Left forelimb (tissue), 1 donor: ENCODE data around the gene PEPD.
A peak's percentile ranks its signal among the peaks of the same experiment; 100 is the strongest.

ENCODE experiments used
- DNase-seq: peaks from one replicate; pipeline ENCODE4 v3.0.0-alpha.2; 2018; ENCODE audit warnings: low spot score

Gene PEPD

DNA sequence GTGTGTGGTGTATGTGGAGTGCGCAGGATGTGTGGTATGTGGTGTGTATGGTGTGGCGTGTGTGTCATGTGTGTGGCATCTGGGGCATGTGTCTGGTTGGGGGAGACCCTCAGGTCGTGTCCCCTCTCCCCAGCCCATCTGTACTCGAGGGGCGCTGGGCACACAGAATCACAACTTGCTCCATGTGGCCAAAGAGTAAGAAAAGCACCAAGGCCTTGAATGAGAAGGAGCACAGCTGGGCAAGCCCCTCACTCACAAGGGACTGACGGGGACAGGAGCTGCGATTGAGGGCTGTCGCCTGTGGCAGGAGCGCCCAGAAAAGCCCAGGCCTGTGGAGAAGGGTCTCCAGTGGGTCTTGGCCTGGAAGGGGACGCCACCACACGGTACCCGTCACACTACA, 62.8 kb downstream of the PEPD start:
- peak; percentile 40 for DNase-seq

DNA sequence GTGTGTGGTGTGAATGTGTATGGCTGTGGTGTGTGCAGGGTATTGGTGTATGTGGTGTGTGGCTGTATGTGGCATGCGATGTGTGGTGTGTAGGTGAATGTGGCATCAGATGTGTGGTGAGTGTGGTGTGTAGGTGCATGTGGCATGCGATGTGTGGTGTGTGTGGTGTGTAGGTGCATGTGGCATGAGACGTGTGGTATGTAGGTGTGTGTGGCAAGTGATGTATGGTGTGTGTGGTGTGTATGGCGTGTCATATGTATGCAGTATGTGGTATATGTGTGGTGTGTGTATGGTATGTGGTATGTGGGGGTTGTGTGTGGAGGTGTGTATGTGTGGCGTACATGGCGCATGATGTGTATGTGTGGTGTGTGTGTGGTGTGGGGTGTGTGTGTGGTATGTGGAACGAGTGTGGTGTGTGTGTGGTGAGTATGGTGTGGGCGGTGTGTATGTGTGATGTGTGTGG, 63.4 kb downstream of the PEPD start:
- peak; percentile 26 for DNase-seq

DNA sequence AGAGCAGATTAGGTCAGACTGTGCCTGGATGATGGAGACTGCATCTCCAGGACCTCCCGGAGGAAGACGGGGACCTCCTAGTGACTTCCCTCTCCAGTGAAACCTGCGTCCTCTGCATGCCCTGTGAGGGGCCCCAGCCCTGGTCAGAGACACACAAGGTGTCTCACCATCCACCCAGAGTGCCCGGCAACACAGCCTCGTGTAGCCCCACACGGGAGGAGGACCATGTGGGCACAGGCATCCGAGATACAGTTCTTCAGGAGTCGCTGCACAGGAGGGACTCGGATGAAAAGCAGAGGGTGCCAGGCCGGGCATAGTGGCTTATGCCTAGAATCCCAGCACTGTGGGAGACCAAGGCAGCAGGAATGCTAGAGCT, 64.8 kb downstream of the PEPD start:
- no peak for DNase-seq

DNA sequence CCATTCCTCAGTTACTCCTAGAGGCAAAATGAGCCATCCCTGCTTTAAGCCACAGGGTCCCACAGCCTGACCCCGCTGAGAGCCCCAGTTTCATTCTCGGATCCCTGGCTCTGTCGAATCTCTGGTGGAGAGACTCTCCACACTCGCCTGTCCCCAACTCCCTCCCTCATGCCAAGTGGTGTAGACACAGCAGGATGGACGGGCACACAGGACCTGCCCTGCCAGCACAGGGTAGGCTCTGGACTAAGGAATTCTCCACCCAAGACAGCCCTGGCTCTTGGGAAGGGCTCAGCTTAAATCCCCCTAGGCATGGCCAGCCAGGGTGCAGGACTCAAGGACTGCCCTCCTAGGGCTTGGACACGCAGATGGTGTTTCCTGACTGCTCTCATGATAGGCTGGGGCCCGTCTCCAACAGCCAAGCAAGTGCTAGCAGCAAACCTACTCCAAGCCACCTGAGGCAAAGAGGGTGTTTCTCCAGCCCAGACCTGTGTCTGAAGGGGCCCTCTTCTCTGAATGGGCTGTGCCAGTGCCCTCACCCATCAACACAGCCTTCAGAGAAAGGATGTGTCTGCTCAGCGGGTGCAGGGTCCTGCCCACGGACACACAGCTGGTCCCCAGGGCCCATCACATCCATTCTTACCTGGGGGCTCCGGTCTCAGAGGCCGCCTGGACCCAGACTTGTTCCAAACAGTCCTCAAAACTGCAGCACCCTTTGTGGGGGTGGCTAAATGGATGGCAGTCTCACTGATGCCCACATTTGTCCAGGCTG, 65.3 kb downstream of the PEPD start:
- peak; percentile 38 for DNase-seq

DNA sequence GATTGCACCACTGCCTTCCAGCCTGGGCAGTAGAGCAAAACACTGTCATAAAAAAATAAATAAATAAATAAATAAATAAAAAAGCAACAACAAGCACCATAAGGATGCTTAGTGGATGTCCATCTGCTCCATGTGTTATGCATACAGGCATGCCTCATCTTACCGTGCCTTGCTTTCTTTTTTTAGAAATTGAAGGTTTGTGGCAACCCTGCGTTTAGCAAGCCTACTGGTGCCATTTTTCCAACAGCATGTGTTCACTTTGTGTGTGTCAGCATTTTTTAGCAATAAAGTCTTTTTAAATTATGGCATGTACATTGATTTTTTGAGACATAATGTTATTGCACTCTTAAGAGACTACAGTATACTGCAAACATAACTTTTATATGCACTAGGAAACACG, 68.3 kb downstream of the PEPD start:
- DNase-seq, result no peak

DNA sequence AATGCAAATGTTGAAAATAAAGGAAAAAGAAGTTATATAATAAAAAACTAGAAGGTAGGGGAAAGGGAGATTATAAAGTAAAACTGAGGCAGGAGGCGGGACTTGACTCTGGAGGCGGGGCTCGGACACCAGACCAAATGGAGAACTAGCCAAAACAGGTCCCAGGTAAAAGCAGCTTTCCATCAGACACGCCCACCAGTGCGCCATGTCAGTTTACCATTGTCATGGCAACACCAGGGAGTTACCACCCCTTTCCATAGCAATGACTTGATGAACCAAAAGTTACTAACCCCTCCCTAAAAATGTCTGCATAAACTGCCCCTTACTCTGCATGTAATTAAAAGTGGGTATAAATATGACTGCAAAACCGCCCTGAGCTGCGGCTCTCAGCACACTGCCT, 70.9 kb downstream of the PEPD start:
- no peak for DNase-seq

DNA sequence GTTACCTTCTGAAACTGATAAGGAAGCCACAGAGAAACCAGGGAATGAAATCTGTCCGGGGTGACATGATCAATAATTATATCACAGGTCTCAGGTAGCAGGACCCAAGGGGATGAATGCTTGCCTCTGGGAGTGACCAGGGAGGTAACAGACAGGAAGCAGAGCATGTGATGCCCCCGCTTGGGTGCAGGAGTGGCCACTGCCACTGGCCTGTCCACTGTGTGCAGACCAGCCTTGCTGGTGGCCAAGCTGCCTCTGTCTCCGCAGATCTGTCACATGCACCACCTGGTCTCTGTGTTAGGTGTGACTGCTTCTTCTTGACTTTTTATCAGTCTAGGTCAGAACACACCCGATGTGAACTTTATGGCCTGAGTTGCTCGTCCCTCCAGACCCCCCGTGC, 71.8 kb downstream of the PEPD start:
- DNase-seq, result no peak

DNA sequence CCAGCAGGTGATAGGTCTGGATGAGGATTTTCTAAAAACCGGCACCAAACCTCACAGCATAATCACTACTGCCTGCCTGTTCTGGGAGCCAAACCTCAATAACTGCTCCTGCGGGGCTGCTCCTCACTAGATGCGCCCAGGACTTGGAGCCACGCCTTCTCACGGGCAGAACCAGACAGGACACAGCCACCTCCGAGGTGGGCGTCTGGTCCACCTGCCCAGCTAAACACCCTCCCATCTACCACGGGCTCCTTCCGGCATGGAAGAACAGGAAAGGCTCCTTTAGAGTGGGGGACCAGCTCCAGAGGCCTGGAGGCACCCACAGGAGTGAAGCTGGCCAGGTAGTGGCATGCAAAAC, 73.5 kb downstream of the PEPD start:
- no peak for DNase-seq

- DNase-seq, result no peak
These were observed 74.0 kb downstream of the PEPD start for GRCh38 chr19:33447336-33448158.

DNA sequence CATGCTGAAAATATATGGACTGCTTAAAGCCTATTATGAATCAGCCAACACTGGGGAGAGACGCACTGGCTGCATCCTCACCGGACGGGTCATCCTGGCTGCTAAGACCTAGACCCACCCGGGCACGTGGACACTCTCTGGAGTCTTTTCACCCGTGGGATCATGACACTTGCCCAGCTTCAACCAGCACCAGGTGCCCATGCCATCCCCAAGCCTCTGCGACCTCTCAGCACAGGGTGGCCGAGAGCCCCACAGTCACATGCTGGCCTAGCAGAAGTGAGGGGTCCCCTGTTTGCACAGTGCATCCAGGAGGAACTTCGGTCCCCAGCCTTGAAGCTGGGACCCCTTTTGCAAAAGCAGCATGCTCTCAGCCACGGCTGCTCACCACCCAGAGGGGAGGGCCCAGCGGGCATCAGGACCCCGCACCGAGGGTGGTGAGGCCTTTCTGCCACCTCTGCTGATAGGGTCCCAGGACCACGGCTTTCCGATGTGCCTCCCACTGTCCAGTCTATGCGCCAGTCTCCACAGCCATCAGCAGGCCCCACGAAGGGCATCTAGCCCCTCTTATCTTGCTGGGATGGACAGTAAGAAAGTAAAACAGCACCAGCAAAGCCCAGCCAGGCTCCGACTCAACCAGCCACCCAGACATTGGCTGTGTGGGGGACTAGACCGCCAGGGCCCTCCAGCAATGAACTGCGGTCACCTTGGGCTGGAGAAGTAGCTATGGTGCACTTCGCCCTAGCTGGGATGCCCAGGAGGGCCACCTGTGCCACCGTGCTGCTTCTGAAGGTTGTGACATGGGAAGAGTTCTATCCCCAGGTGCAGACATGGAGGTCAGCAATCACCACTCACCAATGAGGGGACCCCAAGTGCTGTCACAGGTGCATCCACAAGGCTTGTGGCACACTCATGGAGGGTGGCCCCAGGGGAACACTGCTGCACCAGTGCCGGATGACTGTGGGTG, 75.0 kb downstream of the PEPD start:
- DNase-seq, result no peak

DNA sequence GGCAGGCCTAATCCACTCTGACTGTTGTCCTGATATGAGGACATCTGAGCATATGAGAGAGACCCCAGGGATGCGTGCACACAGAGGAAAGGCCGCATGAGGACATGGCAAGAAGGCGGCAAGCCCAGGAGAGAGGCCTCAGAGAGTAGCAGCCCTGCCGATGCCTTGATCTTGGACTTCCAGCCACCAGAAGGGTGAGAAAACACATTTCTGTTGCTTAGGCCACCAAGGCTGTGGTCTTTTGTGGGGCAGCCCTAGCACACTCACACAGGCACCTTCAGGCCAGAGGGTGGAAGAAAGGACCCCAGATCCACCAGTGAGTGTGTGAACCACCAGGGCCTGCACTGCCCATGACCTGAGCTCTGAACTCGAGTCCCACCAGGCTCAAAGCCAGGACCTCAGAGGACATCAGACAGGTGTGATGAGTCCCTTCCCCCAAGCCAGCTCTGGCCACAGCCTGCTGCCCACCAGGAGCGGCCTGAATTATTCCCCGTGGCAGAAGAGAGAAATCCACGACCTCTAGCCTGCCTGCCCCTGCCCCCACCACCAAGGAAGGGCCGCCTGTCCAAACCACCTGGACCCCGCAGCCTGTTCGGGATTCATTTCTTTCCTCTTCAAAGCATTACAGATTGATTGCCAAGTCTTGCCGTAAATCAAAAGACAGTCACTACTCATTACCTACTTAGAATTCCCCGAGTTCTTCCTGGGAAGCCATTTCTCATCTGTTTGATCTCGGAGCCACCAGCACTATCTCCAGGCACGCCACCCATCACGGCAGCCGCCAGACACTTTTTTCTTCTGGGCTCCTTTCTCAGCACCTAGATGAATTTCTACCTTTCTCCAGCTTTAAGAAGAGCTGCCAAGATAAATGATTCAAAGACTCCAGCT, 75.9 kb downstream of the PEPD start:
- DNase-seq, result no peak

DNA sequence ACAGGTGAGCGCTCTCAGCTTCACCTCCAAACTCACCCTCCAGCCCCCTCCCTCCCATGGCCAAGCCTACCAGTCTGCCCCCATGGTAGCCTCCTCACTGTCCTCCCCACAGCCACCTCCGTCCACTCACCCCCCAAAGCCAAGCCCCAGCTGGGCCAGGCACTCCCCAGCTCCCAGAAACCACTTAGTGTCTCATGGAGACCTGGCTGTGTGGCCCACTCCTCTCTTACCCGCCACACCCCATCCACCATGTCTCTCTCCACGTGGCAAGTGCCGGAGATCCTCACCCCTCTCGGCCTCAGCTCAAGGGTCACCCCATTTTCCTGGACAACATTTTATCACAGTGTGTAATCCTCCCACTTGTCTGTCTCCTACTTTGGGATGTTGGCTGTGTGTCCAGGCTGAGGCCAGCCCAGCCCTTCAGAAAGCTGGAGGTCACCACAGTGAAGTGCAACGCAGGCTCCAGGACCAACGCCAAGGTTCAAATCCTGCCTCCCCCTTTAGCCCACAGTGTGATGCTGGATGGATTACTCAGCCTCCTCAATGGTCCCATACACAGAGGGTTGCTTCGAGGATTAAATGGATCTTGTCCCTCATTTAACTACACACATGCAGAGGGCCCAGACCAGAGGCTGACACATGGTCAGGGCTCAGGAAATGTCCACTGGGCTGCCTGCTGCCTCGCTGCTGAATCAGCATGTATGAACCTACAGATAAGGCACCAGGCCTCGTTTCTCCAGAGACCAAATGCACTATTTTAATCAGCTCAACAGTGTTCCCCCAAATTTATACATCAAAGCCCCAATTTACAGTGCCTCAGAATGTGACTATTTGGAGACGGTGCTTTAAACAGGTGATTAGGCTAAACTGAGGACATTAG, 76.8 kb downstream of the PEPD start:
- DNase-seq, result peak; percentile 58

- peak; percentile 31 for DNase-seq
These were observed 77.7 kb downstream of the PEPD start for GRCh38 chr19:33443638-33444561.

DNA sequence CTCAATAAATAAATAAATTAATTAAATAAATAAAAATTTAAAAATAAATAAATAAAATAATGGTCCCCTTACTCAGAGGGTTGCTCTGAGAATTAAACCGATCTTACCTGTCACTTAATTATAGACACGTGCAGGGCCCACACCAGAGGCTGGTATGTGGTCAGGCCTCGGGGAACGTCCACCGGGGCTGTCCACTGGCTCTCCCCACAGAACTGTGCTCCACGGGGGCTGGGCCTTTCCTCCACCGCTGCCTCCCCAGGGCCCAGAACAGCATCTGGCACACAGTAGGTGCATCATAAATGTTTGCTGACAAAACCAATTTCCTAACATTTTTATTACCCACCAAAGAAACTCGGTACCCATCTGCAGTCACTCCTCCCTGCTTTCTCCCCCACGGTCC, 78.9 kb downstream of the PEPD start:
- DNase-seq, result peak; percentile 53

DNA sequence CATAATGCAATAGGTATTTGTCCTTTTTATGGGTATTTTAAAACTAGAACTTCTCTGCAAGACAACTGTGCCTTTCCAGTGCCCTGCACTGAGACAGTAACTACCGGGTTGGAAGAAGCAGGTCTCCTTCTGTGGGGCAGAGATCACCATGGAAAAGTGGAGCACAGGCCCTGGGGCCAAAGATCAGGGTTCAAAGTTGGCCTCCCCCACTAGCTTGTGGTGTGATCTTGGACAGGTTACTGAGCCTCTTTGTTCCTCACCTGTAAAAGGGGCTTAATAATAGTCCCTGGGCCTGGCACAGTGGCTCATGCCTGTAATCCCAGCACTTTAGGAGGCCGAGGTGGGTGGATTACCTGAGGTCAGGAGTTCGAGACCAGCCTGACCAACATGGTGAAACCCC, 79.8 kb downstream of the PEPD start:
- no peak for DNase-seq

DNA sequence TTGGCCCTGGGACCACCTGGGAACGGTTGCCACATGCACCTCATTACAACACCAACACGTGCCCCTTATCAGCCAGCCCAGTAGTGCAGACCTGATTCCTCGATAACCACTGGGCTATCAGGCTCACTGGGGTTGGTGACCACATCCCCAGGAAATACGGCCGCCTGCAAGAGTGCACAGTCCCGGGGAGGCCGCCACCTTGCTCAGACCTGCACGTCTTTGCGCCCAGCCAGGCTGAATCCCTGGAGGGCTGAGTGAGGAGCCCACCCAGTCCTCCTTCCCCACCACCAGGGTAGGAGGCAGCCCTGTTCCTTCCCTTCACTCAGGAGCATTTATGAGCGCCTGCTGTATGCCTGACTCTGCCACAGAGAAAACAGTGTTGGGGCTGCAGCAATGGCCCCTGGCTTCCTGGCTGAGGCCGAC, 80.3 kb downstream of the PEPD start:
- no peak for DNase-seq

DNA sequence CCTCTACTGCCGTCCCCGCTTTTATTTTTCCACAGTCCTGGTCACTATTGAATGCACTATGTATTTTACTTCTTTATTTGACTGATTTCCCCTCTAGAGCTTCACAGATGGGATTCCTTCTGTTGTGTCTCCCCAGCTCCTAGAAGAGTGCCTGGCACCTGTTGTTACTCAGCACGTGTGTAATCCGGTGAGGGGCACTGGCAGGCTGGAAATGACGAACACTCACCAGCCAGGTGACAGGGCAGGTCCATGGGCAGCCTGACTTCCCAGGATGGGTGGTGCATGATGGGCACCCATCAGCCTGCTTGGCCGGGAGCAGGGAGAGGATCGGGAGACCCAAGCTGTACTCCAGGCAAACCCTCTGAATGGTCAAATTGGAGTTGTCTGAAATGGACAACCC, 80.9 kb downstream of the PEPD start:
- DNase-seq, result no peak

DNA sequence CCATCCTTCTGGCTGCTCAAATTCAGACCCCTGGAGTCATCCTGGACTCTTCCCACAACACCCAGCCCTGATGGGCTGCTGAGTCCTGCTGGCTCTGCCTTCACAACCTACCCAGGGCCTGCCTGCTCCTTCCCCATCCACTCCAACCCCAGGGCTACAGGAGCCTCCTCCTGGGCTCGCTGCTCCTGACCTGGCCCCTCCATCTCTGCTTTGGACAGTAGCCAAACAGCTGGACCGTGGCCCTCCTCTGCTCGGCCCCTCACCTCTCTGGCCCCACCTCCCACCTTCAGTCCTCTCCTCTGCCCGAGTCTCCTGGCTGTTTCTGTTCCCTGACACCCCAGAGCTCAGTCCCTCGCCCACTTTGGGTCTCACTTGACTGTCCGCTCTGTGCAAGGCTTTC, 81.3 kb downstream of the PEPD start:
- DNase-seq, result no peak
